ENCODE measurements around the gene SSH2.

GRCh38 chr17:29655323-29655722, 274.7 kb downstream of the SSH2 start:
- TF ChIP-seq CTCF (CRISPR knock-in tag; IDR thresholded peaks at IDR 0.05) (no peak), ZNF407 (CRISPR knock-in tag; IDR thresholded peaks at IDR 0.05; ENCODE audit: not compliant biosample characterization) (no peak), ZNF512 (CRISPR knock-in tag; IDR thresholded peaks at IDR 0.05) (no peak), HIC2 (CRISPR knock-in tag; IDR thresholded peaks at IDR 0.05; ENCODE audit: low read depth) (no peak), NFAT5 (CRISPR knock-in tag; IDR thresholded peaks at IDR 0.05) (no peak), SP1 (IDR thresholded peaks at IDR 0.05) (no peak), SP1 (CRISPR knock-in tag; IDR thresholded peaks at IDR 0.05) (no peak), CEBPB (IDR thresholded peaks at IDR 0.05; ENCODE audit: borderline replicate concordance, low read depth, low read length) (no peak), BRF2 (CRISPR knock-in tag; IDR thresholded peaks at IDR 0.05) (no peak), ZNF549 (CRISPR knock-in tag; IDR thresholded peaks at IDR 0.05) (no peak)

All from HepG2 (cell line).